K562 treated with DMSO at 1 percent for 12 hours (cell line): ENCODE measurements around the gene ROBO1. TPM values are rescaled to one million over a fixed set of nuclear protein-coding genes. Genes with fewer than 3 reads are reported as not detected.

ENCODE experiments used
- total RNA-seq: library from RNA; unstranded; fragments of 300-600 nt; gene quantifications from 2 replicates; pipeline ENCODE4 v1.2.3, GENCODE V29; 2022; ENCODE audit not compliant: insufficient read depth

The ROBO1 gene
- total RNA-seq: not detected in 2 replicates

DNA sequence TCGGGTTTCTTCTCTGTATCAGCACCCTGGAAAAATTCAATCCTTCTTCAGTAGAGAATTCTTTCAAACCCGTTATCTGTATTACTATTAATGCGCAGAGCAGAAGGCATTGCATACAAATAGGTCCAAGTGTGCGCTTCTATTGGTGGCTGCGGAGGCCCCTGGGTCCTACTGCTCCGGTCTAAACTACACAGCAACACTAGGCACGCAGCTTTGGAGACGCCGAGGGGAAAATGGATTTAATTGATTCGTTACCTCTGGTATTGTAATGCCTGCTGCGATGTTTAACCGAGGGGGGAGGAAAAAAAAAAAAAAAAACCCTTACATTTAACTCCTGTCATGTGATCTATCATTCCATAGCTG, at the start of gene ROBO1:
ROBO1 (minus strand) TSS at position 94 of the 363 bp plus-strand sequence.

